Measurements from ENCODE around the gene SLFN14.
"Not testable (repeated sequence)": the region's sequence is repeated elsewhere in the genome, so short reads cannot be mapped to it uniquely, and the experiment has no call there.

SLFN14 gene

DNA sequence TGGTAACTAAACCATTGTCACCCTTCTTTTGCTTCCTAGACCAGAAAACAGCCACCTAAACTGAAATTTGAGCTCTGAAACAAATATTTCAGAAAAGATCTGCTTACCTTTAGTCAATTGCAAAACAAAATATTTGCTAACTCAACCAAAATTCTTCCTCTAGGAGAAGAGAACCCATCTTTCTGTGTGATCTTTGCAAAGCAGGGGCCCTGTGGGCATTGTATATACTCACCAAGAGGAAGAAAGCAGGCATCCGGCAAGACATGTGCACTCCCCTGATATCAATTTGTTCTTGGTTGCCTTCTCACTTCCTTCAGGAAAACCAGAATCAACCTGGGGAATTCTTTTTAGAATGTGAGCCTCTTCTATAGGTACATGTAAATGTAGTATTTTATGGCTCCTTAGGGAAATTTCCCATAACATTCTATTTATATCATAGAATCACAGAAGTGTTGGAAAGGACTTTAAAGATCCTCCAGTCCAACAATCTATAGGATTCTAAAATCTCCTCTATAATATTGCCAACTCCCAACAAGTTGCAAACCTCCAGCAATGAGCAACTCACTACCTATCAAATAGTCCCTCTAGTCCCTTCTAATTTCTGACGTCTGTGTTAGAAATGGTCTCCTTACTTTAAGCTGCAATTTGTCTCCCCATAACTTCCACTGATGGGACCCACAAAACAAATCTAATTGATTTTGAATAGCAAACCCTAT, 966 bp downstream of the SLFN14 start:
- DNase-seq (ENCODE audit: low read depth) = no peak

DNA sequence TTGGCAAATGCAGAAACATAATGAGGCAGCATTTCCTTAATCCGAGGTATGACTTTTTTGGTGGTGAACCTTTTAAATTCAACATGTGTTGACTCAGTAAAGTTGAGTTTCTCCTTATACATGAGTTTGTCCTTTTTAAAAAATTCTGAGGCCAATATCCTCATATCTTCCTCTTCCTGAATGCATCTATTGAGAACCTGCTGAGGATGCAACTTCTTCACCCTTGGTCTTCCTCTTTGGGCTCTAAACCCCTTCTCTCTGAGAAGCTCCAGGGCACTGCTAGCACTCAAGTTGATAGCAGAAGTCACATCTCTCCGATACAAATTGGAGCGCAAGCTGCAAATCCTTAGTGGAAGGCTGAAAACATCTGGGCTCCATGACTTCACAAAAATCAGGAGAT, 3.3 kb downstream of the SLFN14 start:
- no peak for DNase-seq (ENCODE audit: low read depth)

GRCh38 chr17:35555691-35556090, 4.9 kb downstream of the SLFN14 start:
- DNase-seq (ENCODE audit: low read depth) = peak; percentile 28

GRCh38 chr17:35554668-35555067, 6.0 kb downstream of the SLFN14 start:
- peak; percentile 15 for DNase-seq (ENCODE audit: low read depth)

DNA sequence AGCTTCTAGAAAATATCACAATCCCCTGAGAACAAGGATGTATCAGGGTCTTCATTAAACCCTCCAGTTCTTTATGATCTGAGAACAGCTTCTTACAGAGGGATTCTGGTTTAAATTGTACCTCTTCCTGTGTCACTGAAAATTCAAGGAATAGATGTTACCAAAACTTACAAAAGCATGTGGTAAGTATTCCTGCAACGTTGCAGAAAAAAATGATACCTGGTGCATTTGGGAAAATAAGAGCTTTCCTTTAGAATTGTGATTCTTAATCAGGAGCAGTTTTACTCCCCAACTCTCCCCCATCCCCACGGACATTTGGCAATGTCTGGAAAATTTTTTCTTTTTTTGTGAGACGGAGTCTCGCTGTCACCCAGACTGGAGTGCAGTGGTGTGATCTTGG, 7.3 kb downstream of the SLFN14 start:
- no peak for DNase-seq (ENCODE audit: low read depth)

DNA sequence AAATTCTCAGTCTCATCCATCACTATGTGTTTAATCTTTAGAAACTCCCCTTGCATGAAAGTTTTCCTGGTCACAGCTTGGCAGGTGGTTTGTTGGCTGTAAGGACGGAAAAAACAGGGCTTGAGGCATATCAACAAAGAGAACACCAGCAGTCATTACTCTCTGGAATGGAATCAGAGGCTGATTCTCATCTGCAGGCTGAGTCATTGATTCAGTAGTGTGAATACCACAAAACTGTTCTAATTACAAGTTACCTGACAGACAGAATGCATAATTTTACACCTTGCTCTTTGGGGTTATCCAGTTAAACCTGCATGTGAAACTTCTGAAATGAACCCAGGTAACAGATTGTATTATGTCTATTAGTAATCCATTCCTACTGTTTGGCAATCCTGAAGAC, 11.6 kb downstream of the SLFN14 start:
- DNase-seq (ENCODE audit: low read depth) = no peak

DNA sequence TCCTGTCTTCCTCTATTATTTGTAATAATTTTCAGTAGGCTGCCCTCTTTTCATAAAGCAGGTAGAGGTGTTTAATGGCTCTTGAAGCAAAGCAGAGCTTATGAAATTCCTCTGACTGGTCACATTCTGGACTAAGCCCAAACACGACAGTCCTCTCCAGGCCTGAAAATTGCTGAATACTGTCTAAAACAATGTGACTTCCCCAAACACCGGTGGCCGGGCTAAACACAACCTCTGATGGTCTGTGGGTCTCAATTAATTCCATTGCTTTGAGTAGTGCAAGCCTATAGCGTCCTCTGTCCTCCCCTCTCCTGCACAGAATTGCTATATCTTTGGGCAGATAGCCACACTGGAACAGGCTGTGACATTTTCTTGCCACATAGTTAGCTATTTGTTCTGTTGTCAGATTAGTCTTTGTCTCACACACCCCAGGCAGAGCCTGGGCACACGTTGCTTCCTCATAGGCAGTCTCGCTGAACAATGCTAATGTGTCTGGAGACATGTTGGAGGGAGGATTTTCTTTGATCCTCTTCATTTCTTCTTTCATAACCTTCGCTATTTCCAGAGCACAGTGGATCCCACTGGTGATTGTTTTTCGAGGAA, 12.3 kb downstream of the SLFN14 start:
- DNase-seq (ENCODE audit: low read depth) = no peak

GRCh38 chr17:35546487-35546886, 14.1 kb downstream of the SLFN14 start:
- DNase-seq (ENCODE audit: low read depth) = no peak

DNA sequence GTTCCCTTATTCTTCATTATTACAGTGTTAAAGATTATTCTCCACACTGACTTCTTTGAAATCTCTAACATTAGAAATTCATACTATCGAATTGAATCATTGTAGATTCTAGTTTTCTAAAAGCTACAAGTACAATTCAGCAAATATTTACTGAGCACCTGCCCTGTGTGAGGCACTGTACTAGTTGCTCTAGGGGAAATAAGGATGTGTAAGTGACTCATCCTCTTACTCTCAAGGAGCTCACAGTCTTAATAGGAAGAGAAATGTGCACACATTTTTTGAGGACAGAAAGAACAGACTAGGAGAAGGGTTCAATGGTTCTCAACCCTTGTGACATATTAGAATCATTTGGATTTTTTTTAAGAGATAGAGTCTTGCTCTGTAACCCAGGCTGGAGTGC, 15.5 kb downstream of the SLFN14 start:
- DNase-seq (ENCODE audit: low read depth) = peak; percentile 41

GRCh38 chr17:35543856-35544255, 16.8 kb downstream of the SLFN14 start:
- peak; percentile 33 for DNase-seq (ENCODE audit: low read depth)

DNA sequence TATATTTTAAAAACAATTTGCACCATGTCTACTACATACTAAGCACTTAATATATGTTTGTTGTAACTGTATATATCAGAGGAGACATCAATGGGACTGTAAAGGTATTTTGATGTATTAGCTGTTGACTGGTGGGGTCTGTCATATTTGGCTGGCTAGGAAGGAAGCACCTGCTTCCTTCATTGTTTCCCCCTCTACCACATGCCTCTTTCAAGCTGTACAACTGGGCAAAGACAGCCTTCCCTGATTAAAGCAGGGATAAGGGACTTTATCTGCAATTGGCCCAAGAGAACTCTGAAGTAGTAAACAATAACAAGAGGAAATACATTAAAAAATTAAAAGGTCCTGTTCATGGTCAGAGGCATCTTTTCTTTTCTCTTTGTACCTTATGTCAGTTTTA, 17.6 kb downstream of the SLFN14 start:
- no peak for DNase-seq (ENCODE audit: low read depth)

GRCh38 chr17:35541434-35541833, 19.2 kb downstream of the SLFN14 start:
- no peak for DNase-seq (ENCODE audit: low read depth)

- DNase-seq (ENCODE audit: low read depth) = peak; percentile 65
These were observed 19.8 kb downstream of the SLFN14 start for GRCh38 chr17:35540589-35541404.

- DNase-seq (ENCODE audit: low read depth) = no peak
These were observed 21.0 kb downstream of the SLFN14 start for GRCh38 chr17:35539659-35540026.

DNA sequence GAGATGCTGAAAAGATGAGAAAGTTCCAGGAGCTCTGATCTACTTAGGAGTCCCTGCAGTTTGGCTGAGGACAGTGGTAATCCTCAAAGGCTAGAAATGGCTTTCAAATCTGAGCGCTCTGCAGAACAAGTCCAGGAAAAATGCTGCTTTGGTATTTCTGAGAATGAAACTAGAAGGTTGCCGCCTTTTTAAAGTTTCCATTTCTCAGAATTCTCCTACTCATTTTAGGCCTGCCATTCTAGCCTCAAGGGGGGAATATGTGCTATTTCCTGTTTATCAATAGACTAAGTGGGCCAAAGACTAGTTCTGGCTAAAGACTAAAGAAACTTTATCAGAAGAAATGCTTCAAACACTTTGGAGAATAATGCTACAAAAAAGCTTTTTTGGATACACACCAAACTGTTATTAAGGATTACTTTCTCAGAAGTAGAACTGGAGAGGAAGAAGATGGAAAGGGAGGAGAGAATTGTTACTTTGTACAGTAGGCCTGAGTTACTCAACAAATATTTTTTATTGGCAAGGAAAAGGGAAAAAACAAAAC, 22.9 kb downstream of the SLFN14 start, which contains the start of gene SLFN12L:
SLFN12L (minus strand) TSS at position 78 of the 541 bp plus-strand sequence. CDS start 15,314 bp downstream, outside the sequence.
- DNase-seq (ENCODE audit: low read depth) = no peak

DNA sequence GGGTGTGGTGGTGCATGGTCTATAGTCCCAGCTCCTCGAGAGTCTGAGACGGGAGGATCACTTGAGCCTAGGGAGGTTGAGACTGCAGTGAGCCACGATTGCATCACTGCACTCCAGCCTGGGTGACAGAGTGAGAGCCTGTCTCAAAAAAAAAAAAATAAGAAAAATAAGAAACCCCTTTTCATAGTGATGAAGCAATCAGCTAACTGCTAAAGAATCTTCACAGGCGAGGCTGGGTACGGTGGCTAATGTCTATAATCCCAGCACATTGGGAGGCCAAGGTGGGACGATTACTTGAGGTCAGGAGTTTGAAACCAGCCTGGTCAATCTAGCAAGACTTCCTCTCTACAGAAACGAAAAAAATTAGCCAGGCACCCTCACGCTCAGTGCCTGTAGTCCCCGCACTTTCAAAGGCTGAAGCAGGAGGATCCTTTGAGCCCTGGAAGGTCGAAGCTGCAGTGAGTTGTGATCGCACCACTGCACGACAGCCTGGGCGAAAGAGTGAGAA, 23.9 kb downstream of the SLFN14 start:
- DNase-seq (ENCODE audit: low read depth) = no peak

- DNase-seq (ENCODE audit: low read depth) = not testable (repeated sequence)
These were observed 25.2 kb downstream of the SLFN14 start for GRCh38 chr17:35535406-35535805.

- no peak for DNase-seq (ENCODE audit: low read depth)
These were observed 26.0 kb downstream of the SLFN14 start for GRCh38 chr17:35534576-35535093.

- DNase-seq (ENCODE audit: low read depth) = no peak
These were observed 29.5 kb downstream of the SLFN14 start for GRCh38 chr17:35531160-35531559.

DNA sequence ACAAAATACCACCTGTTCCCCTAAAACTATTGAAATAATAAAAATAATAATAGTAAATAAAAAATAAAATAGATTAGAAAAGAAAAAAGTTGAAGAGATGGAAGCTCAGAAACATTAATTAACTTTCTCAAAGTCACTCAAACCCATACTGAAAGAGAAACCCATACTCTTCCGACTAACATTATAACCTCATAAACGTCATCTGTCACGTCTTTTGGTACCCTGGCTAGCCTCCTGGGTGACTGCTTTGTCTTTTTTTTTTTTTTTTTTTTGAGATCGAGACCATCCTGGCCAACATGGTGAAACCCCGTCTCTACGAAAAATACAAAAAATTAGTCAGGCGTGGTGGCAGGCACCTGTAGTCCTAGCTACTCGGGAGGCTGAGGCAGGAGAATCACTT, 30.8 kb downstream of the SLFN14 start:
- DNase-seq (ENCODE audit: low read depth) = no peak

GRCh38 chr17:35529326-35529725, 31.3 kb downstream of the SLFN14 start:
- not testable (repeated sequence) for DNase-seq (ENCODE audit: low read depth)

DNA sequence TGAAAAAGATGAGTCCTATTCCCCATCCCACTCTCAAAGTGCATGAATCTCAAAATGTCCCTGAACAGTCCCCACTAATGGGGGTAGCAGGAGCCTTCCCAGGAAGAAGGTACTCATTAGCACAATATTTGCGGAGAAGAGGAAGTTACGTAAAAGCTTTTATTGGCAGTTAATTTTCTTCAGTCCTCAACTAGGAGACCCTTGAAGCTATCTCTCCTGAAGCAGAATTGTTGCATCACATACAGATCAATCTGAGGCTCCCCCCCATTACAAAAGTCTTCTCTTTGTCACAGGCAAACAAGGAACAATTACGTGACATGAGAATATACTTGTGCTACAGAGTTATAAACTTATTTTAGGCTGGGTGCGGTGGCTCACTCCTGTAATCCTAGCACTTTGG, 37.3 kb downstream of the SLFN14 start:
- DNase-seq (ENCODE audit: low read depth) = no peak

All from ELR (cell line).